HepG2 (cell line): ENCODE data around the gene UCHL3. TPM values are rescaled to one million over a fixed set of nuclear protein-coding genes. Genes with fewer than 3 reads are reported as not detected.

Experiments
- ARID2 ChIP-seq: sonication (generic); formaldehyde crosslinking; IDR thresholded peaks from 2 replicates; pipeline ENCODE4 v1.8.1; 2022; ENCODE audit warnings: mild to moderate bottlenecking, missing genetic modification reagents, borderline replicate concordance
- ARNT ChIP-seq: fragments of 450-650 bp; IDR thresholded peaks from 2 replicates; pipeline ENCODE4 v1.6.1; 2017
- ARNTL ChIP-seq: sonication (generic); formaldehyde crosslinking; IDR thresholded peaks from 2 replicates; pipeline ENCODE4 v1.4.0; 2020; ENCODE audit warnings: mild to moderate bottlenecking, missing genetic modification reagents
- CENPX ChIP-seq: sonication (generic); formaldehyde crosslinking; IDR thresholded peaks from 2 replicates; pipeline ENCODE4 v1.9.0; 2021; ENCODE audit warnings: mild to moderate bottlenecking, missing genetic modification reagents, moderate library complexity
- CREB3 ChIP-seq: sonication (generic); formaldehyde crosslinking; IDR thresholded peaks from 2 replicates; pipeline ENCODE4 v1.5.0; 2020; ENCODE audit warnings: missing genetic modification reagents
- EZH2 ChIP-seq: conservative IDR thresholded peaks from 2 replicates; pipeline ENCODE4 v1.6.1; 2012; ENCODE audit warnings: mild to moderate bottlenecking, low read depth, low read length, moderate library complexity
- FLYWCH1 ChIP-seq: sonication (generic); formaldehyde crosslinking; IDR thresholded peaks from 2 replicates; pipeline ENCODE4 v1.8.1; 2023; ENCODE audit warnings: mild to moderate bottlenecking, missing genetic modification reagents
- GPBP1L1 ChIP-seq: sonication (generic); formaldehyde crosslinking; IDR thresholded peaks from 2 replicates; pipeline ENCODE4 v1.5.0; 2020; ENCODE audit warnings: mild to moderate bottlenecking, missing genetic modification reagents
- HINFP ChIP-seq: sonication (generic); formaldehyde crosslinking; IDR thresholded peaks from 2 replicates; pipeline ENCODE4 v1.4.0; 2020; ENCODE audit warnings: low read depth, mild to moderate bottlenecking, missing genetic modification reagents
- NFE2 ChIP-seq: sonication (generic); formaldehyde crosslinking; IDR thresholded peaks from 2 replicates; pipeline ENCODE4 v1.4.0; 2020; ENCODE audit warnings: missing genetic modification reagents
- POLR2G ChIP-seq: fragments of 200-400 bp; formaldehyde crosslinking; IDR thresholded peaks from 2 replicates; pipeline ENCODE4 v1.6.1; 2018; ENCODE audit warnings: mild to moderate bottlenecking, low read depth, low read length, moderate library complexity
- RCOR2 ChIP-seq: IDR thresholded peaks from 2 replicates; pipeline ENCODE4 v1.6.1; 2016; ENCODE audit warnings: missing biosample characterization, missing genetic modification reagents
- REL ChIP-seq: sonication (generic); formaldehyde crosslinking; conservative IDR thresholded peaks from 2 replicates; pipeline ENCODE4 v1.8.0; 2022; ENCODE audit warnings: mild to moderate bottlenecking, missing genetic modification reagents, moderate library complexity
- SIX4 ChIP-seq: sonication (generic); formaldehyde crosslinking; IDR thresholded peaks from 2 replicates; pipeline ENCODE4 v1.4.0; 2020; ENCODE audit warnings: missing genetic modification reagents
- SKIL ChIP-seq: sonication (generic); formaldehyde crosslinking; IDR thresholded peaks from 2 replicates; pipeline ENCODE4 v1.8.0; 2022; ENCODE audit warnings: missing genetic modification reagents, mild to moderate bottlenecking, moderate library complexity, borderline replicate concordance
- SMAD1 ChIP-seq: sonication (generic); formaldehyde crosslinking; IDR thresholded peaks from 2 replicates; pipeline ENCODE4 v1.4.0; 2020; ENCODE audit warnings: missing genetic modification reagents, low read depth, mild to moderate bottlenecking, borderline replicate concordance
- ZFP82 ChIP-seq: sonication (generic); formaldehyde crosslinking; IDR thresholded peaks from 2 replicates; pipeline ENCODE4 v1.5.1; 2020; ENCODE audit warnings: mild to moderate bottlenecking, missing genetic modification reagents, borderline replicate concordance
- ZNF205 ChIP-seq: IDR thresholded peaks from 2 replicates; pipeline ENCODE4 v1.6.1; 2018; ENCODE audit warnings: missing biosample characterization, missing genetic modification reagents
- ZNF24 ChIP-seq: fragments of 450-650 bp; IDR thresholded peaks from 2 replicates; pipeline ENCODE4 v1.6.1; 2017; ENCODE audit warnings: antibody characterized with exemption, mild to moderate bottlenecking
- ZNF547 ChIP-seq: sonication (generic); formaldehyde crosslinking; IDR thresholded peaks from 2 replicates; pipeline ENCODE4 v1.5.1; 2020; ENCODE audit warnings: mild to moderate bottlenecking, missing genetic modification reagents
- ZNF569 ChIP-seq: sonication (generic); formaldehyde crosslinking; IDR thresholded peaks from 2 replicates; pipeline ENCODE4 v1.5.0; 2020; ENCODE audit warnings: mild to moderate bottlenecking, missing genetic modification reagents, moderate library complexity, borderline replicate concordance
- ZNF652 ChIP-seq: IDR thresholded peaks from 2 replicates; pipeline ENCODE4 v1.6.1; 2016; ENCODE audit warnings: low read depth, borderline replicate concordance
- ZNF768 ChIP-seq: sonication (generic); formaldehyde crosslinking; IDR thresholded peaks from 2 replicates; pipeline ENCODE4 v1.4.0; 2020; ENCODE audit warnings: missing genetic modification reagents
- ZNF776 ChIP-seq: sonication (generic); formaldehyde crosslinking; IDR thresholded peaks from 2 replicates; pipeline ENCODE4 v1.4.0; 2020; ENCODE audit warnings: mild to moderate bottlenecking, missing genetic modification reagents
- ZNF781 ChIP-seq: sonication (generic); formaldehyde crosslinking; IDR thresholded peaks from 2 replicates; pipeline ENCODE4 v1.5.1; 2020; ENCODE audit warnings: borderline replicate concordance, mild to moderate bottlenecking, missing genetic modification reagents; ENCODE audit errors: not compliant biosample characterization
- ZNF891 ChIP-seq: sonication (generic); formaldehyde crosslinking; IDR thresholded peaks from 2 replicates; pipeline ENCODE4 v1.5.0; 2020; ENCODE audit warnings: mild to moderate bottlenecking, missing genetic modification reagents
- polyA plus RNA-seq, 8 experiments: library from polyadenylated mRNA; depleted of rRNA in 3 of 8; stranded (reverse) in 7 of 8; unstranded in 1 of 8; fragments of >200 nt; fragmentation: Illumina TruSeq in 4 of 8; extraction: Trizol in 4 of 8; gene quantifications; 2 replicates each; pipeline versions ENCODE4 v1.2.1 to v1.2.3, GENCODE V29; 2011 to 2016; ENCODE audit warnings: low read depth in 4 of 8, missing spikeins in 1 of 8, mixed read lengths in 1 of 8; ENCODE audit not compliant: insufficient read depth in 1 of 8
- total RNA-seq, 5 experiments: library from RNA; depleted of rRNA; stranded (reverse); fragments of >200 nt; fragmentation: Illumina TruSeq; extraction: Trizol; gene quantifications; 2 replicates each; pipeline ENCODE4 v1.2.3, GENCODE V29; 2016; ENCODE audit warnings: low read depth in 1 of 5

UCHL3 gene
- total and polyA plus RNA-seq, 2 of the 13 experiments (the other 11 are each of a cell fraction or from before 2014, with no cell fraction given): 36.2 to 93.3 TPM

- TF ChIP-seq SKIL (CRISPR knock-in tag): no peak
- no peak for TF ChIP-seq ZNF652
- no peak; the same call in 1 of the 2 replicates for TF ChIP-seq HINFP (CRISPR knock-in tag)
- no peak for TF ChIP-seq CREB3 (CRISPR knock-in tag)
- TF ChIP-seq EZH2: no peak
- peak; percentile 74 for TF ChIP-seq ZNF781
- no peak for TF ChIP-seq RCOR2 (CRISPR knock-in tag)
- TF ChIP-seq CENPX (CRISPR knock-in tag): no peak
- peak; percentile 73; the same call in 1 of the 2 replicates for TF ChIP-seq ZNF768 (CRISPR knock-in tag)
- TF ChIP-seq POLR2G: no peak
- no peak for TF ChIP-seq NFE2 (CRISPR knock-in tag)
- TF ChIP-seq ZNF205 (CRISPR knock-in tag): no peak
- no peak for TF ChIP-seq ZNF24
- TF ChIP-seq SIX4 (CRISPR knock-in tag): no peak
- TF ChIP-seq ZNF569 (CRISPR knock-in tag): no peak
- TF ChIP-seq FLYWCH1 (CRISPR knock-in tag): no peak
- TF ChIP-seq SMAD1 (CRISPR knock-in tag): no peak
- no peak for TF ChIP-seq ARID2
- TF ChIP-seq ZNF547: peak; percentile 74; the same call in 1 of the 2 replicates
- no peak for TF ChIP-seq GPBP1L1 (CRISPR knock-in tag)
- no peak for TF ChIP-seq REL
- no peak for TF ChIP-seq ARNT
- TF ChIP-seq ARNTL (CRISPR knock-in tag): peak; percentile 69; the same call in 1 of the 2 replicates
- TF ChIP-seq ZFP82: no peak
- peak; percentile 87; the same call in 1 of the 2 replicates for TF ChIP-seq ZNF891 (CRISPR knock-in tag)
- TF ChIP-seq ZNF776 (CRISPR knock-in tag): no peak; the same call in 1 of the 2 replicates
Measured at GRCh38 chr13:75635101-75635827, 85.7 kb downstream of the UCHL3 start (continued).
